SK-N-SH (cell line): Measurements from ENCODE around the gene ADAMTS14. TPM values are rescaled to one million over a fixed set of nuclear protein-coding genes. Genes with fewer than 3 reads are reported as not detected.

Source experiments
- CTCF ChIA-PET: fragments of 300-600, 350-600 bp; formaldehyde crosslinking; extraction: SDS; loops from one replicate; lab custom pipeline; 2021; lab: Yijun Ruan, JAX
- POLR2A ChIA-PET: fragments of 350-600 bp; sonication (Branson Sonifier 250); formaldehyde crosslinking; extraction: SDS; loops from one replicate; lab custom pipeline; 2020; ENCODE audit warnings: antibody characterized with exemption, inconsistent platforms; lab: Yijun Ruan, JAX
- DNase-seq: peaks from one replicate; pipeline ENCODE4 v3.0.0; 2012
- H2AFZ ChIP-seq: fragments of 200-600 bp; sonication (generic); 2 replicates; pipeline ENCODE4 v1.8.1; 2016; ENCODE audit warnings: antibody characterized with exemption, mild to moderate bottlenecking, low read depth
- H3F3A ChIP-seq: fragments of 200-600 bp; sonication (generic); replicated peaks from 2 replicates; pipeline ENCODE3; 2016; ENCODE audit warnings: antibody characterized with exemption, mild to moderate bottlenecking; ENCODE audit not compliant: insufficient read depth
- H3K27ac ChIP-seq, 2 experiments: fragments of 200-500 bp in 1 of 2; fragments of 200-600 bp in 1 of 2; sonication (Bioruptor generic) in 1 of 2; sonication (generic), shearing (Covaris generic) in 1 of 2; 2 replicates each; pipeline versions ENCODE4 v1.5.1 to v1.6.1; 2014 to 2016; ENCODE audit warnings: low read depth in 2 of 2, inconsistent platforms in 1 of 2, low read length in 1 of 2, mild to moderate bottlenecking in 1 of 2, mixed read lengths in 1 of 2
- H3K27me3 ChIP-seq: fragments of 200-600 bp; sonication (generic), shearing (Covaris generic); 2 replicates; pipeline ENCODE4 v1.6.1; 2016; ENCODE audit warnings: mixed run types; ENCODE audit not compliant: insufficient read depth
- H3K36me3 ChIP-seq, 2 experiments: fragments of 200-500 bp in 1 of 2; fragments of 200-600 bp in 1 of 2; sonication (Bioruptor generic) in 1 of 2; sonication (generic) in 1 of 2; replicated peaks in 1 of 2; 2 replicates each; pipeline versions ENCODE3 to v1.5.1; 2014 to 2016; ENCODE audit warnings: low read length in 1 of 2, mild to moderate bottlenecking in 1 of 2; ENCODE audit not compliant: insufficient read depth in 2 of 2, control insufficient read depth in 1 of 2
- H3K4me1 ChIP-seq, 2 experiments: fragments of 200-500 bp in 1 of 2; fragments of 200-600 bp in 1 of 2; sonication (Bioruptor generic) in 1 of 2; sonication (generic), shearing (Covaris generic) in 1 of 2; 2 replicates each; pipeline versions ENCODE4 v1.5.1 to v1.6.1; 2014 to 2016; ENCODE audit warnings: low read depth in 1 of 2, low read length in 1 of 2, mixed run types in 1 of 2; ENCODE audit not compliant: insufficient read depth in 2 of 2, control insufficient read depth in 1 of 2
- H3K4me2 ChIP-seq: fragments of 200-600 bp; sonication (generic), shearing (Covaris generic); 2 replicates; pipeline ENCODE4 v1.6.1; 2017; ENCODE audit warnings: mixed run types
- H3K4me3 ChIP-seq, 2 experiments: fragments of 200-500 bp in 1 of 2; fragments of 200-600 bp in 1 of 2; sonication (Bioruptor generic) in 1 of 2; sonication (generic), shearing (Covaris generic) in 1 of 2; 2 replicates each; pipeline versions ENCODE4 v1.5.1 to v1.8.1; 2014 to 2016; ENCODE audit warnings: low read depth in 2 of 2, inconsistent platforms in 1 of 2, low read length in 1 of 2, mild to moderate bottlenecking in 1 of 2, mixed read lengths in 1 of 2, moderate library complexity in 1 of 2
- H3K79me2 ChIP-seq: fragments of 200-600 bp; sonication (generic); 2 replicates; pipeline ENCODE4 v1.8.1; 2017; ENCODE audit warnings: mild to moderate bottlenecking; ENCODE audit not compliant: insufficient read depth
- H3K9ac ChIP-seq: fragments of 200-600 bp; sonication (generic); 2 replicates; pipeline ENCODE4 v1.6.1; 2017; ENCODE audit warnings: mixed run types
- H3K9me2 ChIP-seq: fragments of 200-600 bp; sonication (generic); 2 replicates; pipeline ENCODE4 v1.6.1; 2017; ENCODE audit warnings: mixed run types
- H3K9me3 ChIP-seq: fragments of 200-600 bp; sonication (generic); 2 replicates; pipeline ENCODE4 v1.6.1; 2017; ENCODE audit warnings: mixed run types, mild to moderate bottlenecking, moderate library complexity
- H4K20me1 ChIP-seq: fragments of 200-600 bp; sonication (generic); 2 replicates; pipeline ENCODE4 v1.6.1; 2017; ENCODE audit warnings: mild to moderate bottlenecking, mixed run types; ENCODE audit not compliant: insufficient read depth
- CHD2 ChIP-seq: fragments of 150-350 bp; IDR thresholded peaks from 2 replicates; pipeline ENCODE4 v1.6.1; 2018; ENCODE audit warnings: low read length; ENCODE audit not compliant: partially characterized antibody
- ELF1 ChIP-seq: IDR thresholded peaks from 2 replicates; pipeline ENCODE4 v1.4.0; 2012
- EP300 ChIP-seq, 2 experiments: IDR thresholded peaks; 2 replicates each; pipeline versions ENCODE4 v1.4.0 to v1.6.1; 2012; ENCODE audit warnings: borderline replicate concordance in 1 of 2, low read depth in 1 of 2, low read length in 1 of 2
- EZH2phosphoT487 ChIP-seq: fragments of 200-600 bp; sonication (generic); IDR thresholded peaks from 2 replicates; pipeline ENCODE4 v1.6.1; 2017; ENCODE audit warnings: low read depth, mixed run types, mild to moderate bottlenecking, antibody characterized with exemption, moderate library complexity, borderline replicate concordance
- FOSL2 ChIP-seq: IDR thresholded peaks from 2 replicates; pipeline ENCODE4 v1.4.0; 2012; ENCODE audit warnings: low read depth, mild to moderate bottlenecking, moderate library complexity, borderline replicate concordance
- FOXJ3 ChIP-seq: sonication (generic); formaldehyde crosslinking; IDR thresholded peaks from 2 replicates; pipeline ENCODE4 v1.5.1; 2020; ENCODE audit warnings: mild to moderate bottlenecking, missing genetic modification reagents
- GABPA ChIP-seq: IDR thresholded peaks from 2 replicates; pipeline ENCODE4 v1.4.0; 2012; ENCODE audit warnings: low read depth, mild to moderate bottlenecking
- GATA2 ChIP-seq: sonication (generic); formaldehyde crosslinking; IDR thresholded peaks from 2 replicates; pipeline ENCODE4 v1.5.0; 2020; ENCODE audit warnings: mild to moderate bottlenecking, missing genetic modification reagents
- JUND ChIP-seq: IDR thresholded peaks from 2 replicates; pipeline ENCODE4 v1.4.0; 2012
- MEF2A ChIP-seq: IDR thresholded peaks from 2 replicates; pipeline ENCODE4 v1.4.0; 2012; ENCODE audit warnings: low read depth, borderline replicate concordance
- MXI1 ChIP-seq: IDR thresholded peaks from 2 replicates; pipeline ENCODE4 v1.6.1; 2012; ENCODE audit warnings: mild to moderate bottlenecking, low read depth, low read length, improper control_type of control experiment
- NFIC ChIP-seq: IDR thresholded peaks from 2 replicates; pipeline ENCODE4 v1.4.0; 2012; ENCODE audit warnings: borderline replicate concordance
- NRF1 ChIP-seq: IDR thresholded peaks from 2 replicates; pipeline ENCODE4 v1.6.1; 2012; ENCODE audit warnings: low read depth, mild to moderate bottlenecking, low read length
- PBX3 ChIP-seq: IDR thresholded peaks from 2 replicates; pipeline ENCODE4; 2012
- POLR2AphosphoS5 ChIP-seq: IDR thresholded peaks from 2 replicates; pipeline ENCODE4 v1.6.1; 2012; ENCODE audit warnings: low read depth, low read length
- RCOR1 ChIP-seq: fragments of 150-350 bp; IDR thresholded peaks from 2 replicates; pipeline ENCODE4 v1.6.1; 2017; ENCODE audit warnings: antibody characterized with exemption, low read length
- RFX5 ChIP-seq: IDR thresholded peaks from 2 replicates; pipeline ENCODE4 v1.6.1; 2012; ENCODE audit warnings: mild to moderate bottlenecking, improper control_type of control experiment, low read length
- SMC3 ChIP-seq: IDR thresholded peaks from 2 replicates; pipeline ENCODE4 v1.6.1; 2012; ENCODE audit warnings: low read depth, low read length, improper control_type of control experiment
- TAF1 ChIP-seq: IDR thresholded peaks from 2 replicates; pipeline ENCODE4 v1.6.1; 2012; ENCODE audit warnings: low read depth, mild to moderate bottlenecking, low read length, moderate library complexity, borderline replicate concordance
- TCF12 ChIP-seq: IDR thresholded peaks from 2 replicates; pipeline ENCODE4 v1.4.0; 2012
- USF1 ChIP-seq: IDR thresholded peaks from 2 replicates; pipeline ENCODE4 v1.4.0; 2012; ENCODE audit warnings: low read depth, borderline replicate concordance
- USF2 ChIP-seq: fragments of 150-350 bp; IDR thresholded peaks from 2 replicates; pipeline ENCODE4 v1.6.1; 2017; ENCODE audit warnings: antibody characterized with exemption, low read length, low read depth, borderline replicate concordance
- WGBS: methylation state at CpG from one replicate; pipeline ENCODE4 v1.1.6; 2017; ENCODE audit warnings: low lambda C conversion rate; 5-methylcytosine and 5-hydroxymethylcytosine counted together
- polyA plus RNA-seq, 3 experiments: library from polyadenylated mRNA; depleted of rRNA; stranded (reverse); fragments of >200 nt; gene quantifications; 2 replicates each; pipeline ENCODE4 v1.2.3, GENCODE V29; 2012

Gene ADAMTS14
- polyA plus RNA-seq, 1 of the 3 experiments (the other 2 are of a cell fraction), result 1.1 TPM

- TF ChIP-seq USF2 (no peak), FOSL2 (no peak), MEF2A (no peak), MXI1 (no peak), EZH2phosphoT487 (no peak), GATA2 (CRISPR knock-in tag) (no peak)
These were observed 62.9 kb downstream of the ADAMTS14 start (continued) for GRCh38 chr10:70735161-70735560.

GRCh38 chr10:70736525-70736924 lies 64.2 kb downstream of the ADAMTS14 start:
- H3K79me2 ChIP-seq, result no peaks in the 10 kb centered on the region
- no peak overlapping the region for H2AFZ ChIP-seq
- WGBS, result no CpG with 5 or more reads among the region's 3 CpGs
- no peaks in the 10 kb centered on the region for H3K9me3 ChIP-seq
- no peaks in the 10 kb centered on the region for H3K27me3 ChIP-seq
- no peak overlapping the region for H3K4me2 ChIP-seq
- H3K27ac ChIP-seq, result no peak overlapping the region
- no peaks in the 10 kb centered on the region for H4K20me1 ChIP-seq
- no peak for TF ChIP-seq PBX3
- no peak for TF ChIP-seq CHD2
- TF ChIP-seq RCOR1, result no peak
- no peak for TF ChIP-seq TAF1
- TF ChIP-seq NRF1, result no peak
- TF ChIP-seq MXI1, result no peak
- no peaks in the 10 kb centered on the region for H3K36me3 ChIP-seq
- H3K4me3 ChIP-seq, result no peak overlapping the region
- no peak overlapping the region for H3K9ac ChIP-seq
- peaks cover 0 to 13% of the 10 kb centered on the region in 2 experiments; a peak in 1 of 4 replicates for H3K4me1 ChIP-seq
- H3F3A ChIP-seq, result no peaks in the 10 kb centered on the region
- no peak for DNase-seq
- ChIA-PET POLR2A (no interaction called here), CTCF (no interaction called here)
- H3K9me2 ChIP-seq, result no peaks in the 10 kb centered on the region

GRCh38 chr10:70737250-70737649 lies 64.9 kb downstream of the ADAMTS14 start:
- Histone ChIP-seq H3F3A (no peaks in the 10 kb centered on the region), H3K79me2 (no peaks in the 10 kb centered on the region), H3K4me1 (peaks cover 0 to 13% of the 10 kb centered on the region in 2 experiments; a peak in 1 of 4 replicates), H3K4me2 (no peak overlapping the region), H3K27ac (no peak overlapping the region), H3K9me3 (no peaks in the 10 kb centered on the region), H3K27me3 (no peaks in the 10 kb centered on the region), H3K36me3 (no peaks in the 10 kb centered on the region), H3K4me3 (no peak overlapping the region), H3K9me2 (no peaks in the 10 kb centered on the region), H4K20me1 (no peaks in the 10 kb centered on the region), H2AFZ (no peak overlapping the region), H3K9ac (no peak overlapping the region)
- POLR2A ChIA-PET, result no interaction called here
- 32% methylated on average over 6 of the region's 6 CpGs for WGBS
- no peak for DNase-seq
- CTCF ChIA-PET, result no interaction called here
- TF ChIP-seq NFIC (no peak), EZH2phosphoT487 (no peak), SMC3 (no peak), FOSL2 (no peak), GATA2 (CRISPR knock-in tag) (no peak), JUND (no peak), NRF1 (no peak), PBX3 (no peak), FOXJ3 (CRISPR knock-in tag) (no peak), GABPA (no peak), RCOR1 (no peak), EP300 (IDR thresholded peaks at IDR 0.05; ENCODE audit: borderline replicate concordance in 1 of 2, low read depth in 1 of 2, low read length in 1 of 2) (no peak), POLR2AphosphoS5 (no peak), ELF1 (no peak), CHD2 (no peak), MEF2A (no peak), MXI1 (no peak), USF1 (no peak), TCF12 (no peak), RFX5 (no peak)
